RWPE2 (cell line): ENCODE results near the gene ACTL10.

ENCODE experiments used
- ATAC-seq: fragments of 200-7000 bp; cut with Tn5 transposase; 3 replicates; pipeline ENCODE4 v1.9.1; 2021; ENCODE audit warnings: low read depth
- DNase-seq: peaks from one replicate; pipeline ENCODE4 v3.0.0-alpha.2; 2020; ENCODE audit warnings: low spot score
- H3K27ac ChIP-seq: fragments of 450-650 bp; 2 replicates; pipeline ENCODE4 v1.5.1; 2017; ENCODE audit warnings: mild to moderate bottlenecking; ENCODE audit not compliant: poor library complexity, severe bottlenecking
- H3K27me3 ChIP-seq: fragments of 250-450 bp; sonication (Bioruptor Pico); 2 replicates; pipeline ENCODE4 v1.5.1; 2021; ENCODE audit warnings: mild to moderate bottlenecking, moderate library complexity; ENCODE audit not compliant: insufficient read depth, poor library complexity, severe bottlenecking
- H3K36me3 ChIP-seq: fragments of 250-450 bp; sonication (Bioruptor Pico); 2 replicates; pipeline ENCODE4 v1.5.1; 2020; ENCODE audit warnings: low read depth, mild to moderate bottlenecking, moderate library complexity
- H3K4me1 ChIP-seq: fragments of 250-450 bp; sonication (Bioruptor Pico); 2 replicates; pipeline ENCODE4 v1.5.1; 2021; ENCODE audit warnings: mild to moderate bottlenecking, moderate library complexity; ENCODE audit not compliant: insufficient read depth, poor library complexity, severe bottlenecking
- H3K4me3 ChIP-seq: fragments of 250-450 bp; sonication (Bioruptor Pico); 2 replicates; pipeline ENCODE4 v1.5.1; 2021; ENCODE audit warnings: mild to moderate bottlenecking, moderate library complexity; ENCODE audit not compliant: severe bottlenecking
- H3K9me3 ChIP-seq: fragments of 250-450 bp; sonication (Bioruptor Pico); 2 replicates; pipeline ENCODE4 v1.5.1; 2021; ENCODE audit warnings: mild to moderate bottlenecking, moderate library complexity; ENCODE audit not compliant: severe bottlenecking
- TF ChIP-seq, protein P1 (sequence below): fragments of 450-650 bp; IDR thresholded peaks from one replicate; pipeline ENCODE4 v1.5.1; 2017; ENCODE audit warnings: mild to moderate bottlenecking, moderate library complexity; ENCODE audit not compliant: poor library complexity, severe bottlenecking

Gene ACTL10

DNA sequence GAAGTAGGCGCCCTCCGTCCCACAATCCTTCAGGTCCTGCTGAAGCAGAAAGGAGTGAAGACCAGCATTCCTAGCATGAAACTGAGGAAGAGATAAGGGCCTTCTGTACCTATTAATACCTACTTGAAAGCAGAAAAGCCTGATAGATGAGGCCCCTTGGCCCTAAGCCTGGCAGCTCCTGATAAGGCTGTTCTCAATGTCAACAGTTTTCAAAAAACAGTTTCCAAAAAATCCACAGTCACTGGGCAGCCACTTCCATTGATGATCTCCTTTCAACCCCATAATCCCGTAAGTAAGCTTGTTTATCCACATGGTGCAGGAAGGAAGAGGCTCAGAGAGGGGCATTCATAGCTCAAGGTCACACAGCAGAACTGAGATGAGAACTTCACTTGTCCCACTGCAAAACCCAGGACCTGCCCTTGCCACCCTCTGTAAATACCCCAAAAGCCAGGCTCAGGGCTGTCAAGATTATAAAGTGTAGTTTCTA, 22.2 kb downstream of the ACTL10 start:
- no peaks in the 10 kb centered on the region for H3K27me3 ChIP-seq
- ATAC-seq (no peak), DNase-seq (no peak)
- H3K4me3 ChIP-seq, result no peak overlapping the region
- peaks cover 5% of the 10 kb centered on the region for H3K36me3 ChIP-seq
- no peak overlapping the region for H3K27ac ChIP-seq
- TF ChIP-seq, protein P1, sequence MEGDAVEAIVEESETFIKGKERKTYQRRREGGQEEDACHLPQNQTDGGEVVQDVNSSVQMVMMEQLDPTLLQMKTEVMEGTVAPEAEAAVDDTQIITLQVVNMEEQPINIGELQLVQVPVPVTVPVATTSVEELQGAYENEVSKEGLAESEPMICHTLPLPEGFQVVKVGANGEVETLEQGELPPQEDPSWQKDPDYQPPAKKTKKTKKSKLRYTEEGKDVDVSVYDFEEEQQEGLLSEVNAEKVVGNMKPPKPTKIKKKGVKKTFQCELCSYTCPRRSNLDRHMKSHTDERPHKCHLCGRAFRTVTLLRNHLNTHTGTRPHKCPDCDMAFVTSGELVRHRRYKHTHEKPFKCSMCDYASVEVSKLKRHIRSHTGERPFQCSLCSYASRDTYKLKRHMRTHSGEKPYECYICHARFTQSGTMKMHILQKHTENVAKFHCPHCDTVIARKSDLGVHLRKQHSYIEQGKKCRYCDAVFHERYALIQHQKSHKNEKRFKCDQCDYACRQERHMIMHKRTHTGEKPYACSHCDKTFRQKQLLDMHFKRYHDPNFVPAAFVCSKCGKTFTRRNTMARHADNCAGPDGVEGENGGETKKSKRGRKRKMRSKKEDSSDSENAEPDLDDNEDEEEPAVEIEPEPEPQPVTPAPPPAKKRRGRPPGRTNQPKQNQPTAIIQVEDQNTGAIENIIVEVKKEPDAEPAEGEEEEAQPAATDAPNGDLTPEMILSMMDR, result no peak
- H3K9me3 ChIP-seq, result no peaks in the 10 kb centered on the region
- peaks cover 12% of the 10 kb centered on the region for H3K4me1 ChIP-seq

DNA sequence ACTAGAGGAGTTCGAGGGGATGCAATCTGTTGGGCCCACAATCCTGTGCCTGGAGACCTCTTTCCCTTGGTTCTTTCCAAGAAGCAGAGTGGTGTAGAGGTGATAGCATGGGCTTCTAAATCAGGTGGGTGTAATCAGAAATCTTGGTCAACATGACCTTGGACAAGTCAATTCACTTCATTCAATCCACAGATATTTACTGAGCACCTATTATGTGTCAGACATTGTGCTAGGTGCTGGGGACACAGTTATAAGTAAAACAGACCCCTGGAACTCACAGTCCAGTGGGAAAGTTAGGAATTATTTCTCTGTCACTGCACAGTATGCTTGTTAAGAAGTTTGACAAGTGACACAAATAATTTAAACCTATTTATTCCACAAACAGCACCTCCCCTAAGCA, 22.8 kb downstream of the ACTL10 start:
- H3K36me3 ChIP-seq, result no peaks in the 10 kb centered on the region; the same call in 1 of the 2 replicates
- no peaks in the 10 kb centered on the region for H3K9me3 ChIP-seq
- no peak overlapping the region for H3K27ac ChIP-seq
- peaks cover 12% of the 10 kb centered on the region for H3K4me1 ChIP-seq
- no peak for ATAC-seq
- no peaks in the 10 kb centered on the region for H3K27me3 ChIP-seq
- no peak overlapping the region for H3K4me3 ChIP-seq
- TF ChIP-seq, protein P1, result no peak
- no peak for DNase-seq

DNA sequence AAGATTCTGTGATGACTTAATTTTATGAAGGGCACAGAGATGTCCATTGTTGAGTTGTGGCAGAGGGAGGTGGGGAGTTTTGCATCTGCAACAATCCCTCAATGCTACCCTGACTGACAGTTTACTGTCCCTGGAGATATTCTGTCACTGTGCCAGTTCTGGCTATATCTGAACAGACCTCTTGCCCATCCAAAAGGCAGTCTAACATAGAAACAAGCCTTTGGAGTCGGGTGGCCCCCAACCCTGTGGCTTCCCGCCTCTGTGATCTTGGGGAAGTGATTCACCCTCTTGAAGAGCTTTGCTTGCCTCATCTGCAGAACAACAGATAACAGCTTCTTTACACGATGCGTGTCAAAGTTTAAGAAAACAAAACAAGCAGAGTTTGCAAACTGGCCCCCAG, 23.2 kb downstream of the ACTL10 start:
- no peaks in the 10 kb centered on the region for H3K27me3 ChIP-seq
- TF ChIP-seq, protein P1, result no peak
- no peaks in the 10 kb centered on the region for H3K9me3 ChIP-seq
- no peak for DNase-seq
- peaks cover 7% of the 10 kb centered on the region for H3K4me1 ChIP-seq
- no peaks in the 10 kb centered on the region for H3K36me3 ChIP-seq
- no peak overlapping the region for H3K27ac ChIP-seq
- no peak for ATAC-seq
- no peak overlapping the region for H3K4me3 ChIP-seq

DNA sequence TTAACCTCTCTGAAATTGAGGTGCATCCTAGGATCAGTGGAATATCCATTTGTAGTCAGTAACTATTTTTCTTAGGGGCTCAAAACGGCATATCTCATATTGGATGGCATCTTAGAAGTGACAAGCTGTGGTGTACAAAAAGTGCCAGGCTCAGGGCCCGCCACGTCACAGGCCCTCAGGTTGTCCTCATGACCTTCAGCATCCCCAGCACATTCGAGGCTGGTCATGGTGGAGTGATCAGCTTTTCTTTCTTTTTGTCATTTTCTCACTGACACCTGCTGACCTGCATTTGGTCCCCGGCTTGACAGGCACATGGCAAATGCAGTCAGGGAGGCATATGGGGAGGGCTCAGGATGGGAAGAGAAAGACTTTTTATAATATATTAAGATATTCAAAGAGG, 26.5 kb downstream of the ACTL10 start:
- H3K4me3 ChIP-seq, result no peak overlapping the region
- DNase-seq (no peak), ATAC-seq (no peak)
- H3K27me3 ChIP-seq, result no peaks in the 10 kb centered on the region
- H3K4me1 ChIP-seq, result no peaks in the 10 kb centered on the region
- TF ChIP-seq, protein P1, result no peak
- no peaks in the 10 kb centered on the region for H3K36me3 ChIP-seq
- H3K27ac ChIP-seq, result no peak overlapping the region
- peaks cover 3% of the 10 kb centered on the region for H3K9me3 ChIP-seq

DNA sequence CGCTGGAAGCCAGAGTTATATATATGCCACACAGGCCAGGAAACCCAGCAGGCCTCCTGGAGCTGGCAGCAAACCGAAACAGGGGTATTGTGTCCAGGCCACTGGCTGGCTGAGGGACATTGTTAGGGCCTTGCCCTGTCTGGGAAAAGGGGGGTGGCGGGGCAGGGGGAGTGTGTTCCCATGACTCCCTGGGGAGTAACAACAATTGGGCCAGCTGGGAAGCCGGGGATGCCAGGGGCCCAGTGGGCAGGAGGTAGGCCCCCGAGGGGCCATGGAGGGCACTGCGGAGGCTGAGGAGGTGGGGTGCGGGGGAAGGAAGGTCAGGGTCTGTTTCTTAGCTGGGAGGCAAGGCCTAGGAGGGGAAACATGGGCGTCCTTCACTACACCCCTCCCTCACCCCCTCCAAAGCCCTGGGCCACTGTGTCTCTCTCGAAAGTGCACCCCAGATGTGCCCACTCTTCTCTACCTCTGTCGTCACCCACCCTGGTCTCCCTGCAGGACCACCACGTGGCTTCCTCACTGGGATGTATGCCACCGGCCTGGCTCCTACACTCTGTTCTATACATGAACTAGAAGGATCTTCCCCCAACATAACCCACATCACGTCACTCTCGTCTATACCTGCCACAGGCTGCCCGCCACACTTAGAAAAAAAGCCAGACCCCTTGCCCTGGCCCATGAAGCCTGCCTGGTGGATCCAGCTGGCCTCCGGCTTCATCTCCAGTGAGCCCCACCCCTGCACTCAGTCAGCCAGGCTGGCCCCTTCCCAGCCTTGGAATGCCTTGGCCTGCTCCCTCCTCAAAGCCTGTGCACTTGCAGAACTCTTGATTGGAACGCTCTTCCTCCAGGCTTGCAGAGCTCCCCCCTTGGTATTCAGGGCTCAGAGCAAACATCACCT, 27.2 kb downstream of the ACTL10 start:
- TF ChIP-seq, protein P1, result no peak
- no peak overlapping the region for H3K27ac ChIP-seq
- peaks cover 6% of the 10 kb centered on the region for H3K9me3 ChIP-seq
- no peak overlapping the region for H3K4me3 ChIP-seq
- H3K4me1 ChIP-seq, result no peaks in the 10 kb centered on the region
- no peaks in the 10 kb centered on the region for H3K27me3 ChIP-seq
- DNase-seq (no peak), ATAC-seq (0 out of 3 replicates have a peak, but pooled peaks have one; percentile 17)
- no peaks in the 10 kb centered on the region for H3K36me3 ChIP-seq
